Measurements from ENCODE around the gene SRSF1.
A peak's percentile ranks its signal among the peaks of the same experiment; 100 is the strongest.

SRSF1 gene

GRCh38 chr17:58019039-58019438 is 12.0 kb upstream of the SRSF1 start:
- DNase-seq (ENCODE audit: low spot score) = no peak

- no peak for DNase-seq (ENCODE audit: low spot score)
Measured at GRCh38 chr17:58010067-58010799, 3.2 kb upstream of the SRSF1 start.

GRCh38 chr17:58007781-58008706 is 998 bp upstream of the SRSF1 start:
- no peak for DNase-seq (ENCODE audit: low spot score)

GRCh38 chr17:58006560-58006923 is 504 bp downstream of the SRSF1 start:
- DNase-seq (ENCODE audit: low spot score) = peak; percentile 65

DNA sequence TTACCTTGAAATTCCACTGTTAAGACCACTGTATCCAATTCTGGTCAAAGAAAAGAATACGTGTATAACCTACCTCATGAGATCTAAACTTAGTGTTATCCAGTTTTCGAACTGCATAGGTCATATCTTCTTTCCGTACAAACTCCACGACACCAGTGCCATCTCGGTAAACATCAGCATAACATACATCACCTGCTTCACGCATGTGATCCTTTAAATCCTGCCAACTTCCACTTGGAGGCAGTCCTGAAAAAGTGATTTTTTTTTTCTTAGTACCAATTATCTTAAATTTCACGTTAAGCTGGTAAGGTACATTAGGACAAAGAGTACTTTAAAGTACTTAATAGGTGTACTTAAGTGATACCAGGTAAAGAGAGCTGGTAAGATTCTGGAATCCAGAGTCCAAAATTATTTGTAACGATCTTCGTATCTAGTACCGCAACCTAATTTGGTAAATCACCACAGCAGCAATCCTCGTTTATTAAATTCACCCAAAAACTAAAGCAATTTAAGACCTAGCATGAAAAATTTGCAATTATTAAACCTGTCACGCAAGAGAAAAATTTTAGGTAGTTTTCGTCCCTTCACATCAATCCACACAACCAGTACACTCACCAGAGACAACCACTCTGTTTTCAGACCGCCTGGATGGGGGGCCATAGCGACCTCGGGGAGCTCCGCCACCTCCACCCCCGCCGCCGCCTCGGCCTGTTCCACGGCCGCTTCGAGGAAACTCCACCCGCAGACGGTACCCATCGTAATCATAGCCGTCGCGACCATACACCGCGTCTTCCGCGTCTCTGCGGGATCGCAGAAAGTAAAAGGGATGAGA is 1.1 kb downstream of the SRSF1 start:
- DNase-seq (ENCODE audit: low spot score) = no peak

GRCh38 chr17:58005031-58005727 is 1.9 kb downstream of the SRSF1 start:
- DNase-seq (ENCODE audit: low spot score) = no peak

DNA sequence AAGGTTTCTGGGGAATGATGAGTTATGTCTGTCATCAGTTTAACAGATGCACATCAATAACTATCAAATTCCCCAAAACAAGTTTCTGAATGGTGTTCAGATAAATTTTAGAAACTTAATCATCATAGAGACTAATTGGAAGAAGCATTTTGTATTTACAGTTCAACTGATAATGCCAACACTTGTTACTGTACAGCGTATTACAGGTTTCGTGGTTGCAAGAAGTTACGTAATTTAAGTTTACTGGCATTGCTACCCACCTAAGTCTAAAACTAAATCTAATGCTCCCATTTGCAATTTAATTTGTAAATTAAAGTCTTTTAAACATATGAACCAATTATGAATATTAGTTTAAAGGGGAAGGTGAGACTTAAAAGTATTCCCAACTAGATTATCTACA is 3.0 kb downstream of the SRSF1 start:
- DNase-seq (ENCODE audit: low spot score) = no peak

DNA sequence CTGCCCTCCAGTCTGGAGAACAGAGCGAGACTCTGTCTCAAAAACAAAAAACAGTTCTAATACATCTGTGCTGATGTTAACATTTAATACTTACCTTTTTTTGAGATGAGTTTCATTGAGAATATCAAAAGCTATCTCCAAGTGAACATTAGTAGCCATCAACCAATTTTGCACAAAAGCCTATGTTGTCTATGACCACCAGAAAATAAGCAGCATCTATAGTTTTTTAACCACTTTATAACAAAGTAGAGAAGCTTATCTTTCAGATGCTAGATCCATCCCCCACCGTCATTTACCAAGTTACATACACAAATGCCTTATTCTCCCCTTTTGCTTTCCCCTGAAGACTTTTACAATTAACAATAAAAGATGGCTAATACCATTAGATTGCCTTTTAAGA is 4.1 kb downstream of the SRSF1 start:
- DNase-seq (ENCODE audit: low spot score) = no peak

DNA sequence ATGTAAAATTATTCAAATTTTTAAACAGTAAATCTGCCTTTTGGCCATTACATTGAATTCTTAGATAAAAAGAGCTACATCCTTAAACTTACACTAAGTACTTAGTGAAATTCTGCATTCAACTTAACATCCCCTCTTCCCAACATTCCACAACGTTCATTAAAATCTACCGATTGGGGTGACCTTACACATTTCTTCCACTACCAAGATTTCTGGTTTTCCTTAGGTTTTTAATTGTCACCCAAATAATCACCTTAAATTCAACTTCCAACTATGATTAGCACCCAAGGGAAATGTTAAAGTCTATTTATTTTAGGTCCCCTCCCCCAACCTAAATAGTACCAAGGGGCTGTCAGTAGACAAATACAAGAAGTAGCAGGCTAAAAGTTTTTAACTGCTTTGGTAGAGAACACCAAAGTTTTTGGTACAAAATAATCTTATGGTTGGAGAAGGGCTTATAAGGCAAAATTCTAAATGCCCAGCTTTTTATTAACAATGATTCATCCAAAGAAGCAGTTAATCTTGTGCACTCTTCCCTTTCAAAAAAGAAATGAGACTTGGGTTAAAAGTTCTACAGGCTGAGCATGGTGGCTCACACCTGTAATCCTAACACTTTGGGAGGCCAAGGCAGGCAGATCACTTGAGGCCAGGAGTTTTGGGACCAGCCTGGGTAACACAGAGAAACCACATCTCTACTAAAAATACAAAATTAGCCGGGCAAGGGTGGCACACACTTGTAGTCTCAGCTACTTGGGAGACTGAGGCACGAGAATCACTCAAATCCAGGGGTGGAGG is 4.7 kb downstream of the SRSF1 start:
- no peak for DNase-seq (ENCODE audit: low spot score)

- DNase-seq (ENCODE audit: low spot score) = no peak
Measured at GRCh38 chr17:58001461-58002124, 5.5 kb downstream of the SRSF1 start.

DNA sequence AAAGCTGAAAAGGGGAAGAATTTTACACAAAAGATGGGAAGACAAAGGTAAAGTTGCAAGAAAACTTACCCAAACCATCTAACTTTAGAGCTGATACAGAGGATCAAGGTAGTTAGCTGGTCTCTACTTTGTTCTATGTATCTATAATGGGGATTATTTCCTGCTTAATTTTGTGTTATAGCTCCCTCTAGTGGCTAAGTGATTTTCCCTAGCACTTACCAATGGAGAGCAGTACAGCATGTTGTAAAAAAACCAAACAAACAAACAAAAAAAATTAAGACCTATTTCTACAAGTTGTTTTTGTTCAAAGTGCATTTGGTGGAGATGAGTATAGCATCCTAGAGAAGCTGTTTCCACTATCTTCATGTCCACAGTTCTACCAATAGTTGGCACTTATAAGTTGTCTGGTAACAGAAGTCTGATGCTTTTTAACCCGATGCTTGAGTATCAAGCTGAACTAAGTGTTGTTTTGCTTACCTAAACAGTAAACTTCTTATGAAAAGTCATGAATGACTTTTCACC is 7.5 kb downstream of the SRSF1 start:
- peak; percentile 89 for DNase-seq (ENCODE audit: low spot score)

DNA sequence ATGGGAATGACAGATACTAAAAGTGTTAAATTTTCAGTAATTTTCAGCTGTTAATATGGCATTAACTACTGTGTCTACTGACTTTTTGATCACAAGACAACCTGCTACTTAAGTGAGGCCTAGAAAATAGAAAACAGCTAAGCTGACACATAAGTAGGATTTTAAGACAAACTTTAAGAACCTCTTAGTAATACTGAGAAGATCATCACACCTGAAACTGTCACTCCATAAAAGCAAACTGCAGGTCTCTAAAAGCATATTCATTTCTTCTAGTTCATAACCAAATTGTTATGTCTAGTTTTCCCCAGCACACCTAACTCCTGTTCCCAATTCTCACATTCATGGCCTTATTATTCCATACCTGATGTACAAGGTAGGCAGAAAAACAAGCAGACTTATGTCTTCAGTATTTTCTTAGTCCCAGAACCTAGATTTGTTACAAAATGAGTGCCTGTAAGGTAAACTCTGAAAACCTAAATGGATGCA is 8.0 kb downstream of the SRSF1 start:
- DNase-seq (ENCODE audit: low spot score) = no peak

GRCh38 chr17:57997085-57997809 is 9.8 kb downstream of the SRSF1 start:
- DNase-seq (ENCODE audit: low spot score) = no peak

GRCh38 chr17:57995076-57995956 is 11.7 kb downstream of the SRSF1 start:
- DNase-seq (ENCODE audit: low spot score) = peak; percentile 94

DNA sequence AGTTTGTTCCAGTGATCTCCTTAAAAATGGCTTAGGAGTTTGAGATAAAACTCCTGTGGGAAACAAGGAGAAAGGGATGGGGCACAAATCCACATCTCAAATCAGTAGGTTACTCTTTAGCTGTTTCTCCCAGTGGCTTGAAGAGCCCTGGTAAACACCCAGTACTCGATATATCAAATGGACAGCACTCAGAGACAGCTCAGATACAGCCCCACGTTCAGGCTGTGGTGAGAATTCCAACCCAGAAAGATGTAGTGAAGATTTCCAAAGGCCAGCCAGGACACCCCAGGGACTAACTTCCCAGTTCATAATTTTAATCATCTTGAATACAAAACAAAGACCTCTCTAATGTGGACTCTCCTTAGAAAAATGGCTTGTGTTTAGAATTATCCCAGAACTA is 12.6 kb downstream of the SRSF1 start:
- no peak for DNase-seq (ENCODE audit: low spot score)

GRCh38 chr17:57993471-57994365 is 13.3 kb downstream of the SRSF1 start:
- no peak for DNase-seq (ENCODE audit: low spot score)

DNA sequence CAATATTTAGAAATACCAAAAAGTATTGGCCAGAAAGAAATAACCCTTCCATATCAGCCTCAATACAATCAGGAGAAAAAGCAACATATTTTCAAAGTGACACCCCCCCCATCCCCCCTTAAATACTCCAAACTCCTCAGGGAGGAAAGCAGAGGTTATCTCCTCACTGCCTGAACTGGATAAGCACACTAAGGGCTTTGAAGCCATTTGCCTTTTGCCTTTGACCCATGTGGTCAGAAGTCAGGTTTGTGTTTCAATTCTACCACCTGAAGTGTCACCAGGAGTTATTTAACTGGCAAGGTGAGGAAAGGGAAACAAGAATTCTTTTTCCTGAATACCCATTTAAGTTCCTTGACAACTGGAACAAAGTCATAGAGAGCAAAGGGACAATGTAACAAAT is 15.5 kb downstream of the SRSF1 start:
- no peak for DNase-seq (ENCODE audit: low spot score)

Data from pons (tissue), 1 donor.